ACC112 (cell line): ENCODE measurements around the gene CFAP97D1.
"Not testable (repeated sequence)": the region's sequence is repeated elsewhere in the genome, so short reads cannot be mapped to it uniquely, and the experiment has no call there.

Source experiments
- H2AFZ ChIP-seq: fragments of 200-600 bp; sonication (generic); one replicate; pipeline ENCODE4 v1.6.0; 2017; ENCODE audit warnings: antibody characterized with exemption, low read length; ENCODE audit not compliant: unreplicated experiment
- H3K27ac ChIP-seq: fragments of 200-600 bp; sonication (generic); 2 replicates; pipeline ENCODE4 v1.5.1; 2014; ENCODE audit warnings: low read depth, mild to moderate bottlenecking, antibody characterized with exemption, low read length, moderate library complexity
- H3K27me3 ChIP-seq: fragments of 200-600 bp; sonication (generic); 2 replicates; pipeline ENCODE4 v1.6.1; 2014; ENCODE audit warnings: mild to moderate bottlenecking, antibody characterized with exemption, low read length, moderate library complexity, mixed read lengths; ENCODE audit not compliant: insufficient read depth
- H3K36me3 ChIP-seq: fragments of 200-600 bp; sonication (generic); 2 replicates; pipeline ENCODE4 v1.6.1; 2016; ENCODE audit warnings: mild to moderate bottlenecking, antibody characterized with exemption, low read length, moderate library complexity, mixed read lengths; ENCODE audit not compliant: insufficient read depth
- H3K4me1 ChIP-seq: fragments of 200-600 bp; sonication (generic); one replicate; pipeline ENCODE4 v1.6.1; 2016; ENCODE audit warnings: low read length, mixed read lengths; ENCODE audit not compliant: insufficient read depth, unreplicated experiment, control insufficient read depth
- H3K4me3 ChIP-seq: fragments of 200-600 bp; sonication (generic); 2 replicates; pipeline ENCODE4 v1.5.1; 2014; ENCODE audit warnings: mild to moderate bottlenecking, low read depth, low read length
- H3K79me2 ChIP-seq: fragments of 200-600 bp; sonication (generic); one replicate; pipeline ENCODE4 v1.6.0; 2016; ENCODE audit warnings: low read length; ENCODE audit not compliant: control insufficient read depth, unreplicated experiment, insufficient read depth

CFAP97D1 gene

DNA sequence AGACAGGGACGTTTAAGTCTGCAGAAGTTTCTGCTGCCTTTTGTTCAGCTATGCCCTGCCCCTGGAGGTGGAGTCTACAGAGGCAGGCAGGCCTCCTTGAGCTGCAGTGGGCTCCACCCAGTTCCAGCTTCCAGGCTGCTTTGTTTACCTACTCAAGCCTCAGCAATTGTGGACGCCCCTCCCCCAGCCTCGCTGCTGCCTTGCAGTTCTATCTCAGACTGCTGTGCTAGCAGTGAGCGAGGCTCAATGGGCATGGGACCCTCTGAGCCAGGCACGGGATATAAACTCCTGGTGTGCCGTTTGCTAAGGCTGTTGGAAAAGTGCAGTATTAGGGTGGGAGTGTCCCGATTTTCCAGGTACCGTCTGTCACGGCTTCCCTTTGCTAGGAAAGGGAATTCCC, 17.8 kb downstream of the CFAP97D1 start:
- H2AFZ ChIP-seq, H3K27me3 ChIP-seq, H3K36me3 ChIP-seq, H3K27ac ChIP-seq, H3K4me1 ChIP-seq, H3K4me3 ChIP-seq, H3K79me2 ChIP-seq: not testable (repeated sequence)

DNA sequence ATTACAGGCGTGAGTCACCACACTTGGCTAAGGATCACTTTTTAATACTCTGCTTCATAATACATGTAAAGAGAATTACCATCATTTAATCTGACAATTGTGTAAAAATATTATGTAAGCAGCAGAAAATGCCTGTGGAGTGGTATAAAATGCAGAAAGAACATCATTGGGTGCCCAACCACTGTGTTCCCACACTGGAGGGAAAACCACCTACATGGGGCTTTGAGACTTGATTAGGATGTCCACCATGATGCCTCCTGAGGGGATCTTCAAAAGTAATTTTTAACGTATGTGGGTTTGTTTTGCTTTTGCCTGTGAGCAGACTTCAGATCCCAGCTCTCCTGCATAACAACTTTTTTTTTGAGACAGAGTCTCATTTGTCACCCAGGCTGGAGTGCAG, 18.8 kb downstream of the CFAP97D1 start:
- Histone ChIP-seq H3K4me1 (peaks cover 2% of the 10 kb centered on the region), H3K36me3 (0 out of 2 replicates have a peak, but pooled peaks cover 3% of the 10 kb centered on the region), H3K27me3 (no peaks in the 10 kb centered on the region), H3K27ac (no peak overlapping the region), H3K79me2 (no peaks in the 10 kb centered on the region), H3K4me3 (no peak overlapping the region), H2AFZ (no peak overlapping the region)

DNA sequence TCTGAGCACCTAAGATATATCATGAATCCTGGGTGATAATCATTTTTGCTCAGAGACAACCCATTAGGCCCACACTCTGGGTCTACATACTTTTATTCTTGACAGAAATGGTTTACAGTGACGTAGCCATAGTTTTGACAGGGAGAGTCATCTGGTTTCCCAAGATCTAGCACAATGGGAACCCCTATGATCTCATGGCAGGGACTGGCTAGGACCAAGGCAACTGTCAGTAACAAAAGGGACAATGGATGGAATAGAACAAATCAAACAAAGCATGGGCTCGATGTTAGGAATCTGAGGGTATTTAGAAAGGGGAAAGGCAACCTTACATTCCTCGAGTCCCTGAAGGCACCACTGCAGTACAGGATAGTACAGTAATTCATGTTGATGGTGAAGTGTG, 20.5 kb downstream of the CFAP97D1 start:
- H3K36me3 ChIP-seq, result peaks cover 7% of the 10 kb centered on the region; the same call in 1 of the 2 replicates
- no peak overlapping the region for H3K4me3 ChIP-seq
- H2AFZ ChIP-seq, result no peak overlapping the region
- no peaks in the 10 kb centered on the region for H3K79me2 ChIP-seq
- H3K4me1 ChIP-seq, result peaks cover 4% of the 10 kb centered on the region
- H3K27me3 ChIP-seq, result no peaks in the 10 kb centered on the region
- H3K27ac ChIP-seq, result no peak overlapping the region

DNA sequence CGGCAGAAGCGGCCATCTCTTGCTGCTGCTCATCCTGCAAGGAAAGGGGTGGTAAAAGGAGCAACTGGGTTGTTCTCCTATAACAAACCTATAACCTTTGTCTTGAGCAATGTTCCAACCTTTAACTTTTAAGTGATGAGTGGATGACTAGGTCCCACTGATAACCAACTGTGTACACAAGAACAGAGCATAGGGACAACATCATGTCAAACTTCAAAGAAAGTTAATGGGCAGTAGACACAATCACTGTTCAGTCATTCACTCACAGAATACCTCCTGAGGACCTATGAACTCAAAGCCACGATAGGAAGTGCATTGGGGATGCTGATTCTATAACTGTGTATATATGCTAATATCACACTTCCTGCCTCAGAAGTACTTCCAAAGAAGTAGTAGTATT, 21.6 kb downstream of the CFAP97D1 start:
- Histone ChIP-seq H3K4me3 (no peak overlapping the region), H3K79me2 (no peaks in the 10 kb centered on the region), H3K27ac (no peak overlapping the region), H3K27me3 (no peaks in the 10 kb centered on the region), H3K36me3 (peaks cover 7% of the 10 kb centered on the region; the same call in 1 of the 2 replicates), H2AFZ (no peak overlapping the region), H3K4me1 (peaks cover 4% of the 10 kb centered on the region)

DNA sequence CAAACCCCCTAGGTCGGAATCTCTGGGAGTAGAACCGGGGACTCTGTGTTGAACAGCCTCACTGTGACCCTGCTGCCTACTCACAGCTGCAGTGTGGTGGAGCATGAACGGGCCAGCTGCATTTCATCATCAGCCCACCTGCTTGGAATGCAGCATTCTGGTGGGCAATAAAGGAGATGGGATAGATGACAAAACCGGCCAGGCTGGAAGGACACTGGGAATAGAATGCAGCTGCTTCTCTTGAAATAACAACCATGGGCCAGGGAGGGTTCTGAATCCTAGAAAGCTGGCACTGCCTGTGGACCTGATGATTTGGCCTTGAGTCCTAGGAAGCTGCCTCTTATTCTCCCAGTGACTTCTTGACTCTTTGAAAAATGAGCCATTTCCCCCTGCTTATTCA, 23.5 kb downstream of the CFAP97D1 start:
- Histone ChIP-seq H3K27me3 (no peaks in the 10 kb centered on the region), H3K4me1 (peaks cover 4% of the 10 kb centered on the region), H3K36me3 (peaks cover 15% of the 10 kb centered on the region; the same call in 1 of the 2 replicates), H3K27ac (no peak overlapping the region), H3K4me3 (no peak overlapping the region), H2AFZ (no peak overlapping the region), H3K79me2 (no peaks in the 10 kb centered on the region)

DNA sequence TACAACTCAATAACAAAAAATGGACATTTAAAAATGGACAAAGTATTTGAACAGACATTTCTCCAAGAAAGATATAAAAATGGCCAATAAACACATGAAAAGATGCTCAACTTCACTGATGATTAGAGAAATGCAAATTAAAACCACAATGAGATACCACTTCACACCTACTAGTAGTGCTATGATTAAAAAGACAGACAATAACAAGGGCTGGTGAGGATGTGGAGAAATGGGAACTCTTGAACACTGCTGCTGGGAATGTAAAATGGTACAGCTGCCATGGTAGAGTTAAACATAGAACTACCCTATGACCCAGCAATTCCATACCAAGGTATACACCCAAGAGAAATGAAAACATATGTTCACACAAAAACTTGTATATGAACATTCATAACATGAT, 24.9 kb downstream of the CFAP97D1 start:
- no peaks in the 10 kb centered on the region for H3K79me2 ChIP-seq
- no peaks in the 10 kb centered on the region for H3K27me3 ChIP-seq
- no peak overlapping the region for H3K27ac ChIP-seq
- H3K4me1 ChIP-seq, result peaks cover 4% of the 10 kb centered on the region
- no peak overlapping the region for H3K4me3 ChIP-seq
- peaks cover 15% of the 10 kb centered on the region; the same call in 1 of the 2 replicates for H3K36me3 ChIP-seq
- H2AFZ ChIP-seq, result no peak overlapping the region

DNA sequence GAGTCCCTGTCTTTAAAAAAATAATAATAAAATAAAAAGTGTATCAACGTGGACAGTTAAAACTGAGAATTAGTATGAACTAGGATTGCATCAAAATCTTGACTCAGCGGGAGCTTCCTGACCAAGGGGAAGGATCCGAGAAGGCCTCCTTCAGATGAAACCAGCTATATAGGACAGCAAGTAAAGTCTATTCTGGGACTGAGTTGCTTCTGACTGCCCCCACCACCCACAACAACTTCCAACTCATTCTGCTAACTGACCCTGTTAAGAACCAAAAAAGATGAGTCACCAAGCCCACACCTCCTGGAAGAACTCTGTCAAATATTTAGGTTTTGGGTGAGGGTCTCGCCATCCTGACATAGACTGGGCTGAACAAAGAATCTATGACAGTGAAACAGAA, 27.8 kb downstream of the CFAP97D1 start:
- Histone ChIP-seq H2AFZ (no peak overlapping the region), H3K4me1 (peaks cover 4% of the 10 kb centered on the region), H3K27me3 (no peaks in the 10 kb centered on the region), H3K4me3 (no peak overlapping the region), H3K79me2 (no peaks in the 10 kb centered on the region), H3K27ac (no peak overlapping the region), H3K36me3 (peaks cover 12% of the 10 kb centered on the region; the same call in 1 of the 2 replicates)

DNA sequence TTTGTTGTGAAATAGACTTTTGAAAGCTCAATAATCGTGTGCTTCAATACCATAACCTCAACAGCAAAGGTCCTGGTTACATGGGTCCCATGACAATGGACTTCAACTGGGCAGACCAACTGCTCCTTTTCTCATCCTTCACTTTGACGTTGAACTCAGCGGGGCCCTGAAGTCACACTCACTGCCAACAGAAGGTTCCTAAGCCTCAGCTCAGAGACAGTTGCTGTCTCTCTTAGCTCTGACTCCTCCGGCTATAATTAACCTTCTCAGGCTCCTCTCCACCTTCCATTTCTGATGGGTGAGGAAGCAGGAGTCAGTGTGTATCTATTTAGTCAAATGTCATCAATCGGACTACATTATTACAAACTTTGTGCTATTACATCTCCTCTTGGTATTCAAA, 28.9 kb downstream of the CFAP97D1 start:
- Histone ChIP-seq H3K79me2 (no peaks in the 10 kb centered on the region), H3K4me1 (peaks cover 8% of the 10 kb centered on the region), H2AFZ (no peak overlapping the region), H3K4me3 (no peak overlapping the region), H3K27me3 (no peaks in the 10 kb centered on the region), H3K36me3 (peaks cover 20% of the 10 kb centered on the region; the same call in 1 of the 2 replicates), H3K27ac (no peak overlapping the region)

DNA sequence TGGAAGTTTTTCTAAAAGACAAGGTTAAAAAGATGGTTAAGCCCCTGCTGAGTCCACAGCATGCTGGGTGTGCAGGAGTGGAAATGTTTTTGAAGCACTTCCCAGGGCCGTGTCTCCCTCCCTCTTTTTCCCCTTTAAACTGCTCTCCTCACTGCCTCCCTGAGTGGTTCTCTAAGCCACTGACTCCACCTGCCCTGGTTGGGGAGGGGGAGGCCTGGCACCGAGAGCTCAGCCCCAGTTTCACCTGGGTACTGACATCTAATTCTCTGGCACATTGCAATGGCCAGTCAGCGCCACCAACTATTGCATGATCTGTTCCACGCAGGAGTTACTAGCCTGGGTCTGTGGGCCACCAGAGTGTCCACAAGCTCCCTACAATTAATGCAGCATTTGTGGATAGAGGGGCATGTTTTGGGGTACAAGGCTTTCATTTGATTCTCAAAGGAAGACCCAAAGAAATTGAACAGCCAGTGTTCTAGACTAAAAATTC, 30.0 kb downstream of the CFAP97D1 start:
- H3K27me3 ChIP-seq, result no peaks in the 10 kb centered on the region
- no peak overlapping the region for H2AFZ ChIP-seq
- H3K4me3 ChIP-seq, result no peak overlapping the region
- H3K36me3 ChIP-seq, result peaks cover 22% of the 10 kb centered on the region; the same call in 1 of the 2 replicates
- H3K27ac ChIP-seq, result no peak overlapping the region
- no peaks in the 10 kb centered on the region for H3K79me2 ChIP-seq
- H3K4me1 ChIP-seq, result peaks cover 16% of the 10 kb centered on the region

DNA sequence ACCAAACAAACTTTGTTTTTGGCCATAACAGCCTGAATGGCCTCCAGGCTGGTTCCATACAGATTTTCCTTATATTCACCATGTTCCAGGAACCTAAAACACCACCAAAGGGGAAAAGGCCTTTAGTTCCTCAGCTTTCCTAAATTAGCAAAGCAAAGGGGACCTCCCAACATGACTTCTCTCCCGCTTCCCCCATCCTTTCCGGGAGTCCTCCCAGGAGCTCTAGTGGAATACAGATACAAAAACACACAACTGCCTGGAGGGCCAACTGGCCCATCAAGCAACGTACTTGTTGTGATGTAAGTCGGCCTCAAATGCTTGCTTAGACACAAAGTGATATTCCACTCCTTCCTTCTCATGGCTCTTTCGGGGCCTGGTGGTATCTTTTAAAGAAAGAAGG, 30.6 kb downstream of the CFAP97D1 start:
- peaks cover 19% of the 10 kb centered on the region; the same call in 1 of the 2 replicates for H3K36me3 ChIP-seq
- H3K4me1 ChIP-seq, result peaks cover 17% of the 10 kb centered on the region
- no peaks in the 10 kb centered on the region for H3K27me3 ChIP-seq
- H3K27ac ChIP-seq, result no peak overlapping the region
- H3K79me2 ChIP-seq, result no peaks in the 10 kb centered on the region
- H2AFZ ChIP-seq, result no peak overlapping the region
- no peak overlapping the region for H3K4me3 ChIP-seq

DNA sequence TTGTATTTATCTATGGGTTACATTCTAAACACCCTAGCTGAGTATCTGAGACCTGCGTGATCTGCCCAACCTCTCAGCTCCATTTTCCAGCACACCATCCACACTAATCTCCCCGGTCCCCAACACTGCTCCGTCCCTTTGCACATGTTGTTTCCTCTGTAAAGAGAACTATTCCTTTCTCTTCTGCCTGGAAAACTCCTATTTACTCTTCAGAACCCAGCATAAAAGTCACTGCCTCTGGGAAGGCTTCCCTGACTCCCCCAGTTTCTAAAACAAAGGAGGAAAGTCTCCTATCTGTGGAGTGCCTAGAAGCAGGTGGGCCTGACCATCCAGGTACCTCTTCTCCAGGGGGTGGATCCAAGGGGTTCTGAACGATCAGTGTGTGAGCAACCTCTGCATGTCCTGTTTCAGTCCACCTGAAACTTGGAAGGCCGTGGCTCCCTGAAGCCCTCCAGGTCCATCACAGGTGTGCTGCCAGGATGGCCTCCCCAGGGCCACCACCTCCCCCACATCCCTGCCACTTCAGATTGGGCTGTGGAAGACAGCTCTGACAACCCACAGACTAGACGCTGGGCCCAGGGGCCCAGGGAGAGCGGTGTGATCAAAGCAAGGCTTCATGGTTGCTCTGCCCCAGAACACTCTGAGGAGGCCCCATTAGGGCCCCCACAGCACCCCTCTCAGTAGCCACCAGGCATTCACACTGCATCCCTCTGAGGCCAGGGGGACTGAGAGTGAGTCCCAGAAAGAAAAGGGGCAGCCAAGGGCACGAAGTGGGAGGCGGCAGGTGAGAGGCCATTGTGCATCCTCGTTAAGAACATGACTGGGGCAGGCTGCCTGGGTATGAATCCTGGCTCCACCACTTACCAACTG, 32.4 kb downstream of the CFAP97D1 start:
- peaks cover 19% of the 10 kb centered on the region; the same call in 1 of the 2 replicates for H3K36me3 ChIP-seq
- no peaks in the 10 kb centered on the region for H3K27me3 ChIP-seq
- no peaks in the 10 kb centered on the region for H3K79me2 ChIP-seq
- no peak overlapping the region for H3K4me3 ChIP-seq
- H3K27ac ChIP-seq, result no peak overlapping the region
- H3K4me1 ChIP-seq, result peaks cover 17% of the 10 kb centered on the region
- H2AFZ ChIP-seq, result no peak overlapping the region
